GM21825 (cell line): ENCODE measurements around the gene NDUFB6.
"Not testable (repeated sequence)": the region's sequence is repeated elsewhere in the genome, so short reads cannot be mapped to it uniquely, and the experiment has no call there.

Experiments used
- ATAC-seq: cut with Tn5 transposase; IDR thresholded peaks from one replicate; pipeline ENCODE4 v1.9.1; 2021; ENCODE audit warnings: mild to moderate bottlenecking, moderate library complexity; ENCODE audit not compliant: unreplicated experiment

Gene NDUFB6

GRCh38 chr9:32571969-32572899 is 725 bp downstream of the NDUFB6 start:
- ATAC-seq, result peak; percentile 92

- ATAC-seq, result no peak
Observed at GRCh38 chr9:32570262-32570661, 2.7 kb downstream of the NDUFB6 start.

GRCh38 chr9:32566770-32567169 is 6.2 kb downstream of the NDUFB6 start:
- ATAC-seq, result no peak

- ATAC-seq, result no peak
Observed at GRCh38 chr9:32565967-32566366, 7.0 kb downstream of the NDUFB6 start.

GRCh38 chr9:32558408-32558934 is 14.5 kb downstream of the NDUFB6 start:
- no peak for ATAC-seq

- no peak for ATAC-seq
Observed at GRCh38 chr9:32554591-32554990, 18.4 kb downstream of the NDUFB6 start.

GRCh38 chr9:32554107-32554506 is 18.9 kb downstream of the NDUFB6 start:
- ATAC-seq, result no peak

GRCh38 chr9:32552172-32552872 is 20.6 kb downstream of the NDUFB6 start, which contains the start of the genes SMIM27 and TOPORS:
Gene SMIM27 (plus strand): TSS chr9:32552327. CDS start chr9:32552435, 108 bp downstream.
Gene TOPORS (minus strand): TSS chr9:32552586. CDS start chr9:32552436, 150 bp downstream.
- ATAC-seq, result peak; percentile 72

GRCh38 chr9:32551276-32552051 is 21.5 kb downstream of the NDUFB6 start:
- peak; percentile 6 for ATAC-seq

- peak; percentile 66 for ATAC-seq
Observed at GRCh38 chr9:32550562-32551275, 22.2 kb downstream of the NDUFB6 start.

GRCh38 chr9:32550150-32550561 is 22.8 kb downstream of the NDUFB6 start:
- ATAC-seq, result no peak

- not testable (repeated sequence) for ATAC-seq
Observed at GRCh38 chr9:32548213-32548612, 24.7 kb downstream of the NDUFB6 start.

- no peak for ATAC-seq
Observed at GRCh38 chr9:32545884-32546283, 27.1 kb downstream of the NDUFB6 start.

- ATAC-seq, result no peak
Observed at GRCh38 chr9:32543047-32543446, 29.9 kb downstream of the NDUFB6 start.

GRCh38 chr9:32533816-32534215 is 39.1 kb downstream of the NDUFB6 start:
- ATAC-seq, result no peak

GRCh38 chr9:32533336-32533735 is 39.6 kb downstream of the NDUFB6 start:
- ATAC-seq, result no peak

- ATAC-seq, result no peak
Observed at GRCh38 chr9:32526707-32527048, 46.3 kb downstream of the NDUFB6 start.

GRCh38 chr9:32526041-32526706 is 46.8 kb downstream of the NDUFB6 start, which contains the start of gene RIGI:
Gene RIGI (minus strand): TSS chr9:32526196. CDS start chr9:32526166, 30 bp downstream.
- peak; percentile 73 for ATAC-seq

GRCh38 chr9:32525709-32526030 is 47.3 kb downstream of the NDUFB6 start:
- ATAC-seq, result no peak
